NCI-H446 treated with DMSO at 0.1 percent for 48 hours (cell line): Measurements from ENCODE around the gene GIMAP1.

Source experiments
- DNase-seq: peaks from one replicate; lab custom pipeline; 2025; lab: John Stamatoyannopoulos, UW

Gene GIMAP1

GRCh38 chr7:150748376-150748775 is 32.0 kb downstream of the GIMAP1 start:
- DNase-seq, result no peak

- no peak for DNase-seq
Observed at GRCh38 chr7:150751702-150752101, 35.3 kb downstream of the GIMAP1 start.

- DNase-seq, result no peak
Observed at GRCh38 chr7:150753239-150753638, 36.8 kb downstream of the GIMAP1 start.

GRCh38 chr7:150753826-150754603 is 37.6 kb downstream of the GIMAP1 start:
- DNase-seq, result no peak

GRCh38 chr7:150754951-150755350 is 38.5 kb downstream of the GIMAP1 start:
- no peak for DNase-seq

DNA sequence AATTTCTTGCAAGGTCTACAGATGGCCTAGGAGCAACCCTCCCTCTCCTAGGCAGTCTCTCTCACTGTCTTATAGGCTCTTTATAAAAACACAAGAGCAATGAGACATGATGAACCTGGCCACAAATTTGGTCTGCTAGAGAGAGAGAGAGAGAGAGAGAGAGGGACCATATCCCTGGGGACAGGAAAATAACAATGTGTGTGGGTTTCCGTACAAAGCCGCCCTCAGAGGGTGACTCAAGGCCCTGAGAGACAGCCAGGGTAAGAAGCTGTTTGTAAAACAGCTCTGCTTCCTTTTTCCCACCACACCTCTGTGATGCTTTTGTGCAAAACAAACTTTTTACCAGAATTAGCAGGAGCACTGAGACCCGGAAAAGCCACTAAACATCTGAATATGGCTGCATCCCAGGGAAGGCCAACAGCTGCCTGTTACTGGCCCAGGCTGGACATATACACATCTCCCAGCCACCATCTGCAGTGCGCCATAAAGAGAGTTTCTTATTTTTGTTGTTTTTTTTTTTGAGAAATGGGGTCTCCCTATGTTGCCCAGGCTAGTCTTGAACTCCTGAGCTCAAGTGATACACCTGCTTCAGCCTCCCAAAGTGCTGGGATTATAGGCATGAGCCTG is 39.2 kb downstream of the GIMAP1 start:
- no peak for DNase-seq

DNA sequence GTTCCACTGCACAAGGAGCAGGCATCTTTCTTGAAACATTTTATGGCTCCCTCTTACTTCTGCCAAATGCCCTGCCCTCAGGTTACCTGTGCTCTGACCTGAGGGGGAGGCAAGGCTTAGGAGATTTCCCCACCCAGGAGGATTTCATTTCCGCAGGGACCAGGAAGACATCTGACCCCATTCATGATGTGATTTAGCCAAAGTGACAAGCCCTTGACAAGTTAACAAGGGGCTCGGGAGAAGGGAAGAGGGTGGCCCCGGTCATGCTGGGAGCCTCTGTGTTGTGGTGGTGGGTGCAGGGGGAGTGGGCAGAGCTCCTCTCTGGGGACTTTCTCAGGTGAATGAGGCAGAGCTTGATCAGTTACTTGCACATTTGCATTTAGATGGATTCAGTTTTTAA is 39.8 kb downstream of the GIMAP1 start:
- DNase-seq, result no peak

- DNase-seq, result no peak
Observed at GRCh38 chr7:150756858-150757257, 40.4 kb downstream of the GIMAP1 start.

- DNase-seq, result no peak
Observed at GRCh38 chr7:150759479-150759878, 43.1 kb downstream of the GIMAP1 start.

DNA sequence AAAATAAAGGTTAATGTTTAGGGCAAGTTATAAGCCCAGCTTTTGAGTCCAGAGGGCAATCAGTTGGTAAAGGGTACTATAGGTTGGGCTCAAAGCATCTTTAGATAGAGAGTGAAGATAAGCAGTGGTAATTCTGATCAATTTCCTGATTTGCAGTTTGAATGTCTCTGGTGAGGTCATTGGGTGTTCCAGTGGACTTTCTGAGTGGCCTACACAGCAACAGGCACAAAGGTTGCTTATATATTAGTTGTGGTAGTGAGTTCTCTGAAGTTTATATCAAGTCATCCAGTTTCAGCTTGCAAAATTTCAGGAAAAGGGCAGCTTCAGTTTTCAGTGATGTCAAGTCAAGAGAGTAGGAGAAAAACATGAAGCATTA is 49.9 kb downstream of the GIMAP1 start:
- no peak for DNase-seq

- no peak for DNase-seq
Observed at GRCh38 chr7:150769768-150770167, 53.4 kb downstream of the GIMAP1 start.
